CD4-positive, alpha-beta T cell treated with Interleukin-6 for 4 hours (primary cell): ENCODE results near the gene PRR13.
A peak's percentile ranks its signal among the peaks of the same experiment; 100 is the strongest.
"Not testable (repeated sequence)": the region's sequence is repeated elsewhere in the genome, so short reads cannot be mapped to it uniquely, and the experiment has no call there.

Source experiments
- DNase-seq: peaks from one replicate; pipeline ENCODE4 v3.0.0-alpha.2; 2020; ENCODE audit warnings: mixed read lengths

The PRR13 gene

DNA sequence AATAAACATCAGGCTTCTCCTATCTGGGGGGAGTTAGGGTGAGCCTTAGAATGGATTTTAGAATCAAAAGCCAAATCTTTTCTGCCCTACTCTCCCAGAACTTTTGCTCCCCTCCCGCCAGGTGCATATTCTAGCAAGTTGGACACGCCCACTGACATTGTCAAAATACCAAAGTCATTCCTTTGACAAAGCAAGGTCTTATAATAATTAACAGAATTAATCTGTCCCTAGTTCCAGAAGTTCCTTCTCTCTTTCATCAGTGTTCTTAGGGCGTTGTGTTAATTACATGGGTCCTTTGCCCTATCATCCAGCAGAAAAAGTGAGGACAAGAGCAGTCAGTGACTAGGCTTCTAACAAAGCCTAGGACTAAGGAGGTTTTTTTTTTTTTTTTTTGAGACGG lies 2.4 kb downstream of the PRR13 start:
- no peak for DNase-seq

- not testable (repeated sequence) for DNase-seq
Observed at GRCh38 chr12:53444593-53445325, 3.2 kb downstream of the PRR13 start.

GRCh38 chr12:53450936-53451335 lies 9.4 kb downstream of the PRR13 start:
- no peak for DNase-seq

DNA sequence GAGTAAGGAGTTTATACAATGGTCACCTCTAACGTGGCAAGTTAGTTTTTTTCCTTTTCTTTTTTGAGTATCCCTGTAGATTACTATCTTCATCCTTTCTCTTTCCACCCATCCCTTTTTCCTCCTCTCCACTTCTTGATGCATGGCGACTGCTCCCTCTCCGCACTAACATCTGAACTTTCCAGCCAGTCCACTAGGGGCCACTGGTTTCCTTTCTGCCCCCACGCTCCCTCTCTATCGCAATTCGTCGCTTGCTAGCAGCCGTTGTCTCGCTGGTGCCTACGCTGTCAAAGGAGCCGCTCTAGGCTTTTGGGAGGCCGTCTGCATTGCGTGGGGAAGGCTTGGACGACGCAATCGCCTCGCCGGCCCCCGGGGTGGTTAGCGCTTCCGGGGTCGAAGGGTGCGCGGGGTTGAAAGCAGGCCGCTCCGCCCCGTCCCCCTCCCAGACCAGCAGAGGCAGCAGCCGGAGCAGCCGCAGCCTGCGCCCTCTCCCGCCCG lies 10.2 kb downstream of the PRR13 start, which contains the start of gene PCBP2:
TSS of gene PCBP2 (plus strand) at position 442 of the 498 bp plus-strand sequence. CDS start 2,699 bp downstream, outside the sequence.
- peak; percentile 98 for DNase-seq

- DNase-seq = peak; percentile 79
Observed at GRCh38 chr12:53452159-53453077, 10.9 kb downstream of the PRR13 start.

- DNase-seq = no peak
Observed at GRCh38 chr12:53453953-53454640, 12.6 kb downstream of the PRR13 start.

- no peak for DNase-seq
Observed at GRCh38 chr12:53454707-53455106, 13.2 kb downstream of the PRR13 start.

- no peak for DNase-seq
Observed at GRCh38 chr12:53456654-53457366, 15.3 kb downstream of the PRR13 start.

DNA sequence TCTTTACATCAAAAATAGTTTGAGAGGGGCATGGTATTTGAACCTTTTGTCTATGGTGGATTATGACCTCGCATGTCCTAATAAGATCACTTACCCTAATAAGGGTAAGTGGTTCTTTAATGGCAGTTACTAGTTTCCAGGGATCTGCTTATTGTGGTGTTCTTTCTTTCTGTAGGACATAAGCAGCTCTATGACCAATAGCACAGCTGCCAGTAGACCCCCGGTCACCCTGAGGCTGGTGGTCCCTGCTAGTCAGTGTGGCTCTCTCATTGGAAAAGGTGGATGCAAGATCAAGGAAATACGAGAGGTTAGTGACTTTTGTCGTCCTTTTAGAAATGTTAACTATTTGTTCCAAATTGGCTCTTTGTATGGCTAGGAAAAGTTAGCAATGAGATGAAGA lies 17.6 kb downstream of the PRR13 start:
- DNase-seq = no peak

DNA sequence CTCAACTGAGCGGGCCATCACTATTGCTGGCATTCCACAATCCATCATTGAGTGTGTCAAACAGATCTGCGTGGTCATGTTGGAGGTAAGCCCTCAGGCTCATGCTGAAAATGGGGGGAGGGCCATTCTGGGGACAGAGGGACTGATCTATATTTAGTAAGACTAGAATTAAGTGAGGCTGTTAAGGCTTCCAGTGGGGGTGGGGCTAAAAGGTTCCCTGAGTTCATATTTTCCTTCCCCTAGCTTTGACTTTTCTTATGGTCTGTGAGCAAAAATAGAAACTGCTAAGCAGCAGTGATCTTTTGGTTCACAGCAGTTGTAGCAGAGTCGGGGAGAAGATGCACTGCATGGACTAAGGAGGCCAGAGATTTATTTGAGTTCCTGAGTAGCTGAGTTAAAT lies 19.5 kb downstream of the PRR13 start:
- no peak for DNase-seq

DNA sequence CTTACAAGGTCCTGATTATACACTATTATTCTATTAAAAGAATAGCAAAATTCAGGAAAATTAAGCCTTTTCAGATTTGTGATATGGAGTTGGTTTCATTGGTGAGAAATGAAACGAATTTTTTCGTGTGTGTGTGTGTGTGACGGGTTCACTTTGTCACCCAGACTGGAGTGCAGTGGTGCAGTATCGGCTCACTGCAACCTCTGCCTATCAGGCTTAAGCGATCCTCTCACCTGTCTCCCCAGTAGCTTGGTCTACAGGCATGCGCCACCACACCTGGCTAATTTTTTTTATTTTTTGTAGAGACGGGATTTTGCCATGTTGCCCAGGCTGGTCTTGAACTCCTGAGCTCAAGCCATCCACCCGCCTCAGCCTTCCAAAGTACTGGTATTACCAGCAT lies 20.1 kb downstream of the PRR13 start:
- DNase-seq = no peak

DNA sequence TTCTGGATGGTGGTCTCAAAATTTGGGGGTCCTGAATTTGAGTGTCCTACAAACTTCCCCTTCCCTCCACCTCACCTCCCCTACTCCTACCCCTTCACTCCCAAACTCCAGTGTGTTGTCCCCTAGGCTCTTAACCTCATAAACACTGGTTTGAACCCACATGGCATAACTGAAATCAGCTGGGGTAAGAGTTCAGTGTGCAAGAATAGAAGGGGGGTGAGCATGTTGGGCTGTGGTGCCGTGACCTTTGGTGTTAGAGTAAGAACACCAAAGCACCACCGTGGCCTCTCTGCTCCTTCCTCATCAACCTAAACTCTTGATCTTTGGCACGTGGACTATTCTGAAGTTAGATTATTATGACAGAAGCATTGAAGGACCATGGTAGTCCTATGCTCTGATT lies 21.4 kb downstream of the PRR13 start:
- DNase-seq = no peak

DNA sequence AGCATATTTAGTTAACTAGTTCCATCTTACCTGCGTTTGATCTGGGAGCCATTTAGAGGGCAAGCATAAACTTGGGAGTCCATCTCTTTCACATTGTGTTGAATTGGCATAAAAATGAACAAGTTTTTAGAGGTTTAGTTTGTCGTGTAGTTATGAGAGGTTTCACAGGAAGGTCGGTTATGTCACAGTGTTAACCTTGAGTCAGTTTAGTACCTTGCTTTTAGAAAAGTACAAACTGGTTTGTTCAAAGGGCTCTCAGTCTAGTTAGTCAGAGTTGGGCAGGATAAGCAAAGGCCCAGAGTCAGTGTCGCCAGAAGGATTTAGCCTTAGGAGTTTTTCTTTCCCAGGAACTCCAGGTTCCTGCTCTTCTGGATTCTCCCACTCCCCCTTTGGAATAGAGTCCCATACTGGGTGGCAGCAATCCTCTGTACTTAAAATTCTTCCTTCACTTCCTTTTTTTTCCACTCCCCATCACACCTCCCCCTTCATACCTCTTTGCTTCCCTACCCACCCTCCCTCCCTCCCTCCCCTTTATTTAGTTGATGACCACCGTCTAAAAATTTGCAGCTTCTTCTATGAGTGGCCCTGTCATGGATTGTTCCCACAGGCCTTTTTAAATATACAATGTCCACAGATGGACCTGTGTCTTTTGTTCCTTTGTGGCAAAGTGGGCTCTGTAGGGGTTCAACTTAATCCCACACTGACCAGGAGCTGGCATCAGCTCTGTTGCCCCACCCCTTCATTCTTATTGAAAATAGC lies 22.4 kb downstream of the PRR13 start:
- no peak for DNase-seq

GRCh38 chr12:53464685-53465418 lies 23.3 kb downstream of the PRR13 start:
- DNase-seq = no peak

GRCh38 chr12:53465679-53466078 lies 24.1 kb downstream of the PRR13 start:
- DNase-seq = no peak

DNA sequence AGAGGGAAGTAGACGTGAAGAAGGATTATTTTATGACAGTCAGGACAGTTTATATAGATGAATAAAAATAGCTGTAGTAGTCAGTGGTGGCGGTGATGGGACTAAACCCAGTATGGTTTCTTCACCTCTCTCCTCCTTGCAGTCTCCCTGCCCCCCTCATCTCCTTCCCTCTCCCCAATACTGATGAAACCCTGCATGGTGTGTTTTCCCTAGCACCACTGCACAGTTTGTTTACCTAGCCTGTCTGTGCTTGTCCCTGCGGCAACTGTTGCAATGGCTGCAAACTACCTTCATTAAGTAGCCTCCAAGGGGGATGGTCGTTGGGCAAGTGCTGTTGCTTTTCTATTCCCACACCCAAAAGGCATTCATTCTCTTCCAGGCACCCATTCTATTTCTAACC lies 25.1 kb downstream of the PRR13 start:
- no peak for DNase-seq

DNA sequence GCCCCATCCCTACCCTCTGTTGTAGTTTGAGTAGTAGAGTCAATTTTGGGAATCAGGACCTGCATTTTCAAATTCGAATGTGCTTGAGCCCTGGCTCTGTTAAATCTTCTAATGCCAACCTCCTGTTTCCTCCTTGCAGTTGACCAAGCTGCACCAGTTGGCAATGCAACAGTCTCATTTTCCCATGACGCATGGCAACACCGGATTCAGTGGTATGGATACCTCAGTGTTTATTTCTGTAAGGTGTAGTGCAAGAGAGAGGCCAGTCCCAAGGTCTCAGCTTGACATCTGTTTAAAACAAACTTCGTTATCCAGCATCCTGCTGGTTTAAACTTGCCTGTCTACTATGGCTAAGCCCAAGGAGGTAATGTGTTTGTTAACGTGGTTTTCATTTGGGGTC lies 25.5 kb downstream of the PRR13 start:
- DNase-seq = no peak

DNA sequence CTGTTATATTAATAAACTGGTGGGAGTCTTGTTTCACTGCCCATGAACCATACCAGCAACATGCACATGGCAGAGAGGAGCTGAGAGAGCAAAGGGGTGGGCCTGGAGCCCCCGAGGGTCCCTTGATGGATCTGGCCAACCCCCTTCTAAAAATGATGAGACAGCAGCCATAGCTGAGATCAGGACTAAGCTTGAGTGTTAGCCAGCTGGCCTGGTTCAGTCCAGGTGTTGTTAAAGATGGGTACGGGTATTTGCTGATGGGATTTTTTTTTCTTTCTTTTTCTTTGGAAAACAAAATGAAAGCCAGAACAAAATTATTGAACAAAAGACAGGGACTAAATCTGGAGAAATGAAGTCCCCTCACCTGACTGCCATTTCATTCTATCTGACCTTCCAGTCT lies 26.3 kb downstream of the PRR13 start:
- no peak for DNase-seq

- DNase-seq = no peak
Observed at GRCh38 chr12:53468282-53468681, 26.7 kb downstream of the PRR13 start.

DNA sequence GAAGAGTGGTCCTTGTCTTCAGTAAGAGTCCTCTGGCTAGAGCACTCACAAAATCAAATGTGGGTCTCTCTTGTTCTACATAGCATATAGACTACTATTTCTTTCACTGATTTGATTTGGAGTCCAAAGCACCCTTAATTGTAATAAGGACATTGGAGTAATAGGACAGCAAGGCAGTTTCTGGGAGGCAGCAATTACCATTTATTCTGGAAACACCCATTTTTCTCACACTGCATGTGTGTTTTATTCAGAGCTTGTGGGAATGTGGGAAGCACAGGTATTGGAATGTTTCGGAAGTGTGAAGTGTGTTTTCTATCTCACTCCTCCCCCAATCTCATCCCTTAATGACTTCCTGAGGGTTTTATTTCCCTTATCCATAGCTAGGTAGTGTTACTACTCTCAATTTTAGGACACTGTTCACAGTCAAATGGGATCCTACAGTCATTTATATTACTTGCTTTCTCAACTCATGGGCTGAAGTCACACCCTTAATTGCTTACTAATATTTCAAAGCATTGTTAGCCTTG lies 30.6 kb downstream of the PRR13 start:
- DNase-seq = no peak

DNA sequence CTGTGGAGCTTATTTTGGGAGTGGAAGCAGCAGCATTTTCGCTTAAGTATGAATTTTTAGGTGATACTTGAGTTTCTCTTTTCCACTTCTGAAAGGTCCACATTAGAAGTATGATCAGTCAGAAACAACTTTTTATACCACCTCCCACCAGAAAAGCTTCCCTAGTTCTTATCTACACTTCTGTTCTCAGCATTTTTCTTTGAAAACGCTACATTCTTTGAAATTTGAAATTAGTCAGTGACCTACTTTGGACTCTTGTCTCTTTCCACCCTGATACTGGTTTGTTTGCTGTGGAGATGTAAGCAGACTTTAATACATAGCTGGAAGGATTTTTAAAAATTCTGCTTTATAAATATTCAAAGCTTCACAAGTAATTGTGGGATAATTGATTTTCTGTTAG lies 32.5 kb downstream of the PRR13 start:
- DNase-seq = no peak
